ENCODE results near the gene HOXA5.

GRCh38 chr7:27151931-27152815 lies 8.7 kb upstream of the HOXA5 start, which contains the start of gene HOXA3:
- TF ChIP-seq EZH2 (IDR thresholded peaks at IDR 0.05; ENCODE audit: low read length, missing control alignments) = no peak
- TF ChIP-seq, protein P1, sequence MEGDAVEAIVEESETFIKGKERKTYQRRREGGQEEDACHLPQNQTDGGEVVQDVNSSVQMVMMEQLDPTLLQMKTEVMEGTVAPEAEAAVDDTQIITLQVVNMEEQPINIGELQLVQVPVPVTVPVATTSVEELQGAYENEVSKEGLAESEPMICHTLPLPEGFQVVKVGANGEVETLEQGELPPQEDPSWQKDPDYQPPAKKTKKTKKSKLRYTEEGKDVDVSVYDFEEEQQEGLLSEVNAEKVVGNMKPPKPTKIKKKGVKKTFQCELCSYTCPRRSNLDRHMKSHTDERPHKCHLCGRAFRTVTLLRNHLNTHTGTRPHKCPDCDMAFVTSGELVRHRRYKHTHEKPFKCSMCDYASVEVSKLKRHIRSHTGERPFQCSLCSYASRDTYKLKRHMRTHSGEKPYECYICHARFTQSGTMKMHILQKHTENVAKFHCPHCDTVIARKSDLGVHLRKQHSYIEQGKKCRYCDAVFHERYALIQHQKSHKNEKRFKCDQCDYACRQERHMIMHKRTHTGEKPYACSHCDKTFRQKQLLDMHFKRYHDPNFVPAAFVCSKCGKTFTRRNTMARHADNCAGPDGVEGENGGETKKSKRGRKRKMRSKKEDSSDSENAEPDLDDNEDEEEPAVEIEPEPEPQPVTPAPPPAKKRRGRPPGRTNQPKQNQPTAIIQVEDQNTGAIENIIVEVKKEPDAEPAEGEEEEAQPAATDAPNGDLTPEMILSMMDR (conservative IDR thresholded peaks at IDR 0.05 in 1 of 2, IDR thresholded peaks at IDR 0.05 in 1 of 2; ENCODE audit: low read depth in 1 of 2, low read length in 2 of 2) = no peak

Measured in fibroblast of lung (primary cell).